Measurements from ENCODE around the gene ARHGAP21. TPM values are rescaled to one million over a fixed set of nuclear protein-coding genes. Genes with fewer than 3 reads are reported as not detected.
"Not testable (repeated sequence)": the region's sequence is repeated elsewhere in the genome, so short reads cannot be mapped to it uniquely, and the experiment has no call there.

Gene ARHGAP21
- total and polyA plus RNA-seq, 9 of the 15 experiments (the other 6 are each of a cell fraction or from before 2014, with no cell fraction given): 13.6 to 145 (median 60.8) TPM

GRCh38 chr10:24658319-24658718 is 65.4 kb downstream of the ARHGAP21 start:
- H3K4me3 ChIP-seq; FAIRE-seq; H3K79me2 ChIP-seq (ENCODE audit: control insufficient read depth, insufficient read depth, low read length); H3K4me2 ChIP-seq (ENCODE audit: insufficient read depth, low read length); ATAC-seq; H4K20me1 ChIP-seq (replicated peaks; ENCODE audit: control insufficient read depth, insufficient read depth, low read length); H3K9me3 ChIP-seq (replicated peaks; ENCODE audit: control insufficient read depth, insufficient read depth, low read depth, low read length); H3K9me1 ChIP-seq (ENCODE audit: control insufficient read depth, insufficient read depth, low read length); in situ Hi-C loops (cut with MboI); H3K9ac ChIP-seq (ENCODE audit: insufficient read depth in 1 of 2, low read depth in 2 of 2, low read length in 2 of 2); H3K4me1 ChIP-seq (replicated peaks in 1 of 2; ENCODE audit: control insufficient read depth in 2 of 2, insufficient read depth in 2 of 2, low read length in 2 of 2); DNase-seq (ENCODE audit: extremely low read depth in 1 of 4, low spot score in 3 of 4); BruUV-seq (replicated peaks); H2AFZ ChIP-seq (ENCODE audit: low read depth, low read length); H3K36me3 ChIP-seq (ENCODE audit: control insufficient read depth, insufficient read depth, low read length); POLR2A ChIA-PET; intact Hi-C loops (cut with micrococcal nuclease); CTCF ChIA-PET (ENCODE audit: low intra/inter-chr PET ratio); H3K27me3 ChIP-seq (ENCODE audit: control insufficient read depth in 2 of 2, insufficient read depth in 2 of 2, low read length in 2 of 2); H3K27ac ChIP-seq (ENCODE audit: extremely low read depth, low read depth, low read length): not testable (repeated sequence)
- peak; percentile 84 for TF ChIP-seq ZNF146 (CRISPR knock-in tag; IDR thresholded peaks at IDR 0.05; ENCODE audit: unreplicated experiment)
- 0 out of 2 replicates have a peak, but pooled peaks have one; percentile 18 for TF ChIP-seq CBX1 (IDR thresholded peaks at IDR 0.05; ENCODE audit: low read depth)
- peak; percentile 71 for TF ChIP-seq BCOR (IDR thresholded peaks at IDR 0.05)
- peak; percentile 7 to 34; a peak in 1 of 4 replicates for TF ChIP-seq KDM1A (IDR thresholded peaks at IDR 0.05)
- 94% methylated on average over 4 of the region's 4 CpGs for WGBS (ENCODE audit: insufficient coverage, low coverage, missing lambda C conversion rate)

GRCh38 chr10:24656326-24656725 is 67.4 kb downstream of the ARHGAP21 start:
- BruUV-seq (replicated peaks); in situ Hi-C loops (cut with MboI); FAIRE-seq: not testable (repeated sequence)

More at GRCh38 chr10:24656326-24656725, 67.4 kb downstream of the ARHGAP21 start:
- H3K9ac ChIP-seq (ENCODE audit: insufficient read depth in 1 of 2, low read depth in 2 of 2, low read length in 2 of 2); H3K27me3 ChIP-seq (ENCODE audit: control insufficient read depth in 2 of 2, insufficient read depth in 2 of 2, low read length in 2 of 2); CTCF ChIA-PET (ENCODE audit: low intra/inter-chr PET ratio); H3K9me3 ChIP-seq (replicated peaks; ENCODE audit: control insufficient read depth, insufficient read depth, low read depth, low read length); H4K20me1 ChIP-seq (replicated peaks; ENCODE audit: control insufficient read depth, insufficient read depth, low read length); POLR2A ChIA-PET; DNase-seq (ENCODE audit: extremely low read depth in 1 of 4, low spot score in 3 of 4); H3K79me2 ChIP-seq (ENCODE audit: control insufficient read depth, insufficient read depth, low read length); H3K9me1 ChIP-seq (ENCODE audit: control insufficient read depth, insufficient read depth, low read length); H3K27ac ChIP-seq (ENCODE audit: extremely low read depth, low read depth, low read length); H3K36me3 ChIP-seq (ENCODE audit: control insufficient read depth, insufficient read depth, low read length); ATAC-seq; H3K4me1 ChIP-seq (replicated peaks in 1 of 2; ENCODE audit: control insufficient read depth in 2 of 2, insufficient read depth in 2 of 2, low read length in 2 of 2); H3K4me3 ChIP-seq; H2AFZ ChIP-seq (ENCODE audit: low read depth, low read length); H3K4me2 ChIP-seq (ENCODE audit: insufficient read depth, low read length); intact Hi-C loops (cut with micrococcal nuclease): not testable (repeated sequence)
- WGBS (ENCODE audit: insufficient coverage, low coverage, missing lambda C conversion rate): no CpG with 5 or more reads among the region's 33 CpGs
